HepG2 (cell line): ENCODE measurements around the gene EPO. TPM values are rescaled to one million over a fixed set of nuclear protein-coding genes. Genes with fewer than 3 reads are reported as not detected.

Experiments used
- ARID4A ChIP-seq: sonication (generic); formaldehyde crosslinking; IDR thresholded peaks from 2 replicates; pipeline ENCODE4 v1.5.0; 2020; ENCODE audit warnings: mild to moderate bottlenecking, missing genetic modification reagents, borderline replicate concordance
- CAMTA2 ChIP-seq: sonication (generic); formaldehyde crosslinking; IDR thresholded peaks from 2 replicates; pipeline ENCODE4 v1.4.0; 2020; ENCODE audit warnings: mild to moderate bottlenecking, missing genetic modification reagents, borderline replicate concordance
- FOXA3 ChIP-seq: IDR thresholded peaks from 2 replicates; pipeline ENCODE4 v1.6.1; 2016; ENCODE audit warnings: missing genetic modification reagents, missing compliant biosample characterization
- GATAD2A ChIP-seq: IDR thresholded peaks from 2 replicates; pipeline ENCODE4 v1.6.1; 2016
- HDAC1 ChIP-seq: sonication (generic); formaldehyde crosslinking; IDR thresholded peaks from 2 replicates; pipeline ENCODE4 v1.5.1; 2020; ENCODE audit warnings: mild to moderate bottlenecking, missing genetic modification reagents
- HIVEP1 ChIP-seq: sonication (generic); formaldehyde crosslinking; IDR thresholded peaks from 2 replicates; pipeline ENCODE4 v1.4.0; 2020; ENCODE audit warnings: mild to moderate bottlenecking, missing genetic modification reagents
- KDM5B ChIP-seq: sonication (generic); formaldehyde crosslinking; IDR thresholded peaks from 2 replicates; pipeline ENCODE4 v1.4.0; 2020; ENCODE audit warnings: missing genetic modification reagents, mild to moderate bottlenecking, borderline replicate concordance
- NFYC ChIP-seq: IDR thresholded peaks from 2 replicates; pipeline ENCODE4 v1.6.1; 2016; ENCODE audit warnings: missing genetic modification reagents, missing compliant biosample characterization
- NR2F6 ChIP-seq, 2 experiments: IDR thresholded peaks; 2 replicates each; pipeline ENCODE4 v1.6.1; 2016; ENCODE audit warnings: antibody characterized with exemption in 1 of 2, mild to moderate bottlenecking in 1 of 2
- PHF21A ChIP-seq: sonication (generic); formaldehyde crosslinking; IDR thresholded peaks from 2 replicates; pipeline ENCODE4 v1.5.0; 2020; ENCODE audit warnings: mild to moderate bottlenecking, missing genetic modification reagents
- PITX1 ChIP-seq: sonication (generic); formaldehyde crosslinking; IDR thresholded peaks from 2 replicates; pipeline ENCODE4 v1.5.1; 2020; ENCODE audit warnings: mild to moderate bottlenecking, missing genetic modification reagents
- RXRA ChIP-seq: sonication (generic); formaldehyde crosslinking; IDR thresholded peaks from 2 replicates; pipeline ENCODE4 v1.5.1; 2020; ENCODE audit warnings: missing genetic modification reagents
- TFAP4 ChIP-seq: sonication (generic); IDR thresholded peaks from 2 replicates; pipeline ENCODE4 v1.6.1; 2016; ENCODE audit warnings: low read depth, borderline replicate concordance
- ZNF414 ChIP-seq: sonication (generic); formaldehyde crosslinking; IDR thresholded peaks from 2 replicates; pipeline ENCODE4 v1.5.0; 2020; ENCODE audit warnings: missing genetic modification reagents
- ZNF644 ChIP-seq: IDR thresholded peaks from 2 replicates; pipeline ENCODE4 v1.6.1; 2016; ENCODE audit warnings: low read depth
- ZNF687 ChIP-seq: sonication (generic); formaldehyde crosslinking; IDR thresholded peaks from 2 replicates; pipeline ENCODE4 v1.5.1; 2020; ENCODE audit warnings: mild to moderate bottlenecking, missing genetic modification reagents, moderate library complexity
- ZNF792 ChIP-seq: IDR thresholded peaks from 2 replicates; pipeline ENCODE4 v1.6.1; 2016
- ZNF883 ChIP-seq: sonication (generic); formaldehyde crosslinking; IDR thresholded peaks from 2 replicates; pipeline ENCODE4 v1.5.1; 2020; ENCODE audit warnings: mild to moderate bottlenecking, missing genetic modification reagents; ENCODE audit errors: not compliant biosample characterization
- polyA plus RNA-seq, 8 experiments: library from polyadenylated mRNA; depleted of rRNA in 3 of 8; stranded (reverse) in 7 of 8; unstranded in 1 of 8; fragments of >200 nt; fragmentation: Illumina TruSeq in 4 of 8; extraction: Trizol in 4 of 8; gene quantifications; 2 replicates each; pipeline versions ENCODE4 v1.2.1 to v1.2.3, GENCODE V29; 2011 to 2016; ENCODE audit warnings: low read depth in 4 of 8, missing spikeins in 1 of 8, mixed read lengths in 1 of 8; ENCODE audit not compliant: insufficient read depth in 1 of 8
- total RNA-seq, 5 experiments: library from RNA; depleted of rRNA; stranded (reverse); fragments of >200 nt; fragmentation: Illumina TruSeq; extraction: Trizol; gene quantifications; 2 replicates each; pipeline ENCODE4 v1.2.3, GENCODE V29; 2016; ENCODE audit warnings: low read depth in 1 of 5

Gene EPO
- total and polyA plus RNA-seq, 2 of the 13 experiments (the other 11 are each of a cell fraction or from before 2014, with no cell fraction given) = 10.3 to 25.7 TPM

- TF ChIP-seq HIVEP1 (CRISPR knock-in tag) (0 out of 2 replicates have a peak, but pooled peaks have one; percentile 50), NFYC (no peak), ZNF792 (0 out of 2 replicates have a peak, but pooled peaks have one; percentile 23), GATAD2A (CRISPR knock-in tag) (peak; percentile 44; the same call in 1 of the 2 replicates), FOXA3 (peak; percentile 23; the same call in 1 of the 2 replicates), HDAC1 (CRISPR knock-in tag) (peak; percentile 84), NR2F6 (IDR thresholded peaks at IDR 0.05) (peak; percentile 87), NR2F6 (CRISPR knock-in tag; IDR thresholded peaks at IDR 0.05) (peak; percentile 76), ZNF687 (CRISPR knock-in tag) (peak; percentile 55; the same call in 1 of the 2 replicates), PITX1 (CRISPR knock-in tag) (peak; percentile 73), KDM5B (CRISPR knock-in tag) (no peak; the same call in 1 of the 2 replicates), RXRA (CRISPR knock-in tag) (peak; percentile 86), PHF21A (CRISPR knock-in tag) (0 out of 2 replicates have a peak, but pooled peaks have one; percentile 72), ARID4A (peak; percentile 61; the same call in 1 of the 2 replicates), ZNF414 (CRISPR knock-in tag) (0 out of 2 replicates have a peak, but pooled peaks have one; percentile 26), CAMTA2 (CRISPR knock-in tag) (peak; percentile 80; the same call in 1 of the 2 replicates), ZNF883 (peak; percentile 15), ZNF644 (no peak), TFAP4 (0 out of 2 replicates have a peak, but pooled peaks have one; percentile 35)
Observed at GRCh38 chr7:100719523-100720278, 567 bp upstream of the EPO start (continued).
